Coronary artery (tissue), 2 donors: ENCODE measurements around the gene NOTUM.
A peak's percentile ranks its signal among the peaks of the same experiment; 100 is the strongest.

Experiments
- DNase-seq: peaks from one replicate; pipeline ENCODE4 v3.0.0-alpha.2; 2017; ENCODE audit warnings: low spot score
- H3K27ac ChIP-seq, 2 donors: fragments of 200-600 bp; sonication (generic); one replicate each; pipeline ENCODE4 v1.5.1; 2016 to 2019
- H3K4me3 ChIP-seq: fragments of 200-600 bp; sonication (generic); 2 replicates; pipeline ENCODE4 v1.5.1; 2016; ENCODE audit warnings: mild to moderate bottlenecking, moderate library complexity
- TF ChIP-seq, protein P1 (sequence below): fragments of 200-600 bp; sonication (generic); IDR thresholded peaks from one replicate; pipeline ENCODE4 v1.5.1; 2019; ENCODE audit warnings: antibody characterized with exemption

Gene NOTUM

DNA sequence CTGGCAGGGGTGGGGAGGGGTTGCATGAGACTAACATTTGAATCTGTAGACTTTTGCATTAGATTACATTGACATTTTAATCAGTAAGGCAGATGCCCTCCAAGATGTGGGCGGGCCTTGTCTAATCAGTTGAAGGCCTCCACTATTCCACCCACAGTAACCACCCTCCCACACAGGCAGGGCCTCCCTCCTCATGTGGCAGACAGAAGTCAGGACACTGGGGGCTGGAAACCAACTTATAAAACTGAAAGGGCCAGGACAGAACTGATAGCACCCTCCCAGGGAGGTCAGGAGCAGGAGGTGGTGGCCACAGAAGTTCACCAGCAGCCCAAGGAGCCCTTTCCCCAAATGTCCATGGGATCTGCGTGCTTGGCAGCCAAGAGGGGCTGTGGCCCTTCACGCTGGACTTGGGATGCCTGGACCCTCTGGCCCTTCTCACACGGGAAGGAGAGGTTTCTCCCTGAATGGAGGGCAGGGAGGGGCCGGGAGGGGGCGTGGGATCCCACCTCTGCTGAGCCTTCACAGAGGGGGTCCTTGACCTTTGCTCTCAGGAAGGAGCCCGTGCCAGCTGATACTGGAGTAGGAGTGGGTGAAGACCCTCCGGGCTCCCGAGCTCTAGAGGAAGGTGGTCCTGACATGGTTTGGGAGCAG lies 28.5 kb downstream of the NOTUM start:
- TF ChIP-seq, protein P1, sequence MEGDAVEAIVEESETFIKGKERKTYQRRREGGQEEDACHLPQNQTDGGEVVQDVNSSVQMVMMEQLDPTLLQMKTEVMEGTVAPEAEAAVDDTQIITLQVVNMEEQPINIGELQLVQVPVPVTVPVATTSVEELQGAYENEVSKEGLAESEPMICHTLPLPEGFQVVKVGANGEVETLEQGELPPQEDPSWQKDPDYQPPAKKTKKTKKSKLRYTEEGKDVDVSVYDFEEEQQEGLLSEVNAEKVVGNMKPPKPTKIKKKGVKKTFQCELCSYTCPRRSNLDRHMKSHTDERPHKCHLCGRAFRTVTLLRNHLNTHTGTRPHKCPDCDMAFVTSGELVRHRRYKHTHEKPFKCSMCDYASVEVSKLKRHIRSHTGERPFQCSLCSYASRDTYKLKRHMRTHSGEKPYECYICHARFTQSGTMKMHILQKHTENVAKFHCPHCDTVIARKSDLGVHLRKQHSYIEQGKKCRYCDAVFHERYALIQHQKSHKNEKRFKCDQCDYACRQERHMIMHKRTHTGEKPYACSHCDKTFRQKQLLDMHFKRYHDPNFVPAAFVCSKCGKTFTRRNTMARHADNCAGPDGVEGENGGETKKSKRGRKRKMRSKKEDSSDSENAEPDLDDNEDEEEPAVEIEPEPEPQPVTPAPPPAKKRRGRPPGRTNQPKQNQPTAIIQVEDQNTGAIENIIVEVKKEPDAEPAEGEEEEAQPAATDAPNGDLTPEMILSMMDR = no peak
- H3K4me3 ChIP-seq = no peak overlapping the region
- no peak overlapping the region for H3K27ac ChIP-seq
- no peak for DNase-seq

DNA sequence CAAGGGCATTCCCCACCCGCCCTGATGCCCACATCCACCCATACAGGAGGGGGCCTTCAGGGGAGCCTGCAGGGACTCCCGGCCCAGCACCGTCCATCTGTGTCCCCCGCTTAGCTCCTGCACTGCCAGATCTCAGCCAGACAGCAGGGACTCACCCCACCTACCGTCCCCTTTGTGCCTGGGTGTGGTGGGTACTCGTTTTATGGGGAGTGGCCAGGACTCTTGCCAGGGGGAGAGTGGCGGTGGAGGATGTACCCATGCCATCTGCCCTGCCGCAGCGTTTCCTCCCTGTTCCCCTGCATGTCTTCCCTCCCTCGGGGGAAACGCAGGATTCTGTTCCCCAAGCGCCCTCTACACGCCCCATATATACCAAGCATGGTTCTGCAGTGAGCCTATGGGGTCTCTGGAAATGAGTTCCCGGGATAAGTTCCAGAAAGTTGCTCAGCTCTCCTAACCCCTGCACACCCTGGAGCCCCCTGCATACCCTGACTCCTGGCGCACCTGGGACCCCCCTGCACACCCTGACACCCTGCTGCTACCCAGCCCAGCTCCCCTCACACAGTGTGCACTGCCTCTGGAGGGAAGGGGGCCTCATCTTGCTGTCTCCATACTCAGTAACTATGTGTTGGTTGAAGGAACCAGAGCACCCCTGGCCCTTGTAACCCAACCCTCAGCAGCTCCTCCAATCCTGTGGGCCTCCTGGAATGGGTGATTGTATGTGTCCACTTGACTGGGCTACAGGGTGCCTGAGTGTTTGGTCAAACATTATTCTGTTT lies 29.2 kb downstream of the NOTUM start:
- TF ChIP-seq, protein P1 = no peak
- Histone ChIP-seq H3K4me3 (no peak overlapping the region), H3K27ac (no peak overlapping the region)
- DNase-seq = no peak

DNA sequence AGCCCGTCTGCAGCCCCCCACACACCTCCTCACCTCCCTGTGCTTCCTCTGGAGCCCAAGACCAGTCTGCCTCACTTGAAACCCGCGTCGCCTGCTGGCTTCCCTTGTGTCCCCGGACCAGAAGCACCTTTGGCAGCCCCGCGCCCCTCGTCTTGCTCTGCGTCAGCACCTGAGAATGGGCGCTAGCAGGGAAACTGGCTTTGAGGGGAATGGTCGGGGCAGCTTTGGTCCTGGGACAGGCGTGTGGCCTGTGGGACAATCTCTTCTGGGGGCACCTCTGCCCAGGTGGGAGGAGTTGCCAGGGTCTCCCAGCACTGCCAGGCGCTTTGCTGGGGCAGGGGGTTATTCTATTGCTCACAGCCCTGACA lies 29.8 kb downstream of the NOTUM start:
- DNase-seq = no peak
- Histone ChIP-seq H3K27ac (no peak overlapping the region), H3K4me3 (no peak overlapping the region)
- TF ChIP-seq, protein P1 = no peak

DNA sequence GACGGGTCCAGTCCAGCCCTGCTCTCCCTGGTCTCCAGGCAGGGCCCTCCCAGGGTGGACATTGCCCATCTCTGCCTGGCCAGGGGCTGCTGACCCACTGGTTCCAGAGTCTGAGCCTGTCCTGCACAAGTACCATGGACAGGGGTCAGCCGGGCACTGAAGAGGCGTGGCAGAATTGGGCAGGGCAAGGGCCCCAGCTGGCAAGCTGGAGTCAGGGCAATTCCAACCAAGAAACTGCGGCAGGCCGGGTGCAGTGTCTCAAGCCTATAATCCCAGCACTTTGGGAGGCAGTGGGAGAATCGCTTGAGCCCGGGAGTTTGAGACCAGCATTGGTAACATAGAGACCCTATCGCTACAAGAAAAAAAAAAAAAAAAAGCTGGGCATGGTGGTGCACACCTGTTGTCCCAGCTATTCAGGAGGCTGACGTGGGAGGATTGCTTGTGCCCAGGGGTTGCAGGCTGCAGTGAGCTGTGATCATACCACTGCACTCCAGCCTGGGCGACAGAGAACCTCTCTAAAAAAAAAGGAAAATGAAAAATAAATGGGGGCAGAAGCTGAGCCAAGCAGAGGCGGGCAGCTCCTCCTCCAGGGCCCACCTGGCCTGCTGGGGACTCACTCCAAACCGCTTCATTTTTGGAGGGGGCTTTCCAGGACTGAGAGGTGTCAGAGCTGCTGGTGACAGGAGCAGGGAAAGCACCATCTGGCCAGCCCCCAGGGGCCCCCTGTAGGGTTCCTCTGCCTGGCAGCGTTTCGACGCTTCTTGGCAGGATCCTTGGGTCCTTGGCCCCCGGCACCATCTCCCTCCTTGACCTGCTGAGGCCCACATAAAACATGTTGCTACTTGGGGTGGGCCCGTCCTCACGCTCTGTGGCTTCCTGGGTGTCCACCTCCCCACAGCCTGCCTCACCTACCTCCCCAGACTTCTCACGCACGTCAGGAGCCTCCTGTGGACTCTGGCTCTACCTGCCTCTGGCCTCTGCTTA lies 30.6 kb downstream of the NOTUM start:
- TF ChIP-seq, protein P1 = no peak
- Histone ChIP-seq H3K27ac (no peak overlapping the region), H3K4me3 (no peak overlapping the region)
- no peak for DNase-seq

DNA sequence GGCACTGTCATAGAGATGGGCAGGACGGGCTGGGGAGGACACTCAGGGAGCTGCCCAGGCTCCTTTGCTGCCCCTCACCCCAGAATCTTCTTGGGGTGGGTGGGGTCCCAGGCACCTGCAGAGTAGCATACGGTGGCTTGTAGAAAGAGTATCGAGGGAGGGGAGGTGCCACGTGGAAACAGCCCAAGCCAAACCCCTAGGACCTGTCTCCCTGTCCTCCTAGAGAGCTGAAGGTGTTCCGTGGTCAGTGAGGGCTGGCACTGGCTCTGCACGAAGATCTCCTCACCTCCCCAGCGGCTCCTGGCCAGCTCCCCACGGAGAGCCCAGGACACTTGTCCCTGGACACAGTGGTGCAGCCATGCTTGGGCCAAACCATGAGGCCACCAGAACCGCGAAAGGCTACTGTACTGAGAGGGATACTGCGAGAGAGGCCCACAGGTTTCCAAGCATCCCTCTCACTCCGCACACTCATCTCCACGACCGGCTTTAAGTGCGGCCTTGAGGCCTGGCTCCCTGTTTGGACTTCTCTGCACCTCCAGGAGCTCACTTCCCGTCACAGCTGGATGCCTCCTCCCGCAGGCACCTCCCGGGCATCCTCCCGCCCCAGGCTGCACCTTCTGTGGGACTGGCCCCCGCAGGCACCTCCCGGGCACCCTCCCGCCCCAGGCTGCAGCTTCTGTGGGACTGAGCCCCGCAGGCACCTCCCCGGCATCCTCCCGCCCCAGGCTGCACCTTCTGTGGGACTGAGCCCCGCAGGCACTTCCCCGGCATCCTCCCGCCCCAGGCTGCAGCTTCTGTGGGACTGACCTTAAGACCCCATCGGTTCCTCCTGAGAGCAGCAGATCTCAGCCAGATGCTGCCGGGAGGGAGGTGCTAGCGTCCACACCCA lies 31.5 kb downstream of the NOTUM start:
- no peak overlapping the region for H3K4me3 ChIP-seq
- DNase-seq = no peak
- H3K27ac ChIP-seq = no peak overlapping the region
- TF ChIP-seq, protein P1 = no peak

DNA sequence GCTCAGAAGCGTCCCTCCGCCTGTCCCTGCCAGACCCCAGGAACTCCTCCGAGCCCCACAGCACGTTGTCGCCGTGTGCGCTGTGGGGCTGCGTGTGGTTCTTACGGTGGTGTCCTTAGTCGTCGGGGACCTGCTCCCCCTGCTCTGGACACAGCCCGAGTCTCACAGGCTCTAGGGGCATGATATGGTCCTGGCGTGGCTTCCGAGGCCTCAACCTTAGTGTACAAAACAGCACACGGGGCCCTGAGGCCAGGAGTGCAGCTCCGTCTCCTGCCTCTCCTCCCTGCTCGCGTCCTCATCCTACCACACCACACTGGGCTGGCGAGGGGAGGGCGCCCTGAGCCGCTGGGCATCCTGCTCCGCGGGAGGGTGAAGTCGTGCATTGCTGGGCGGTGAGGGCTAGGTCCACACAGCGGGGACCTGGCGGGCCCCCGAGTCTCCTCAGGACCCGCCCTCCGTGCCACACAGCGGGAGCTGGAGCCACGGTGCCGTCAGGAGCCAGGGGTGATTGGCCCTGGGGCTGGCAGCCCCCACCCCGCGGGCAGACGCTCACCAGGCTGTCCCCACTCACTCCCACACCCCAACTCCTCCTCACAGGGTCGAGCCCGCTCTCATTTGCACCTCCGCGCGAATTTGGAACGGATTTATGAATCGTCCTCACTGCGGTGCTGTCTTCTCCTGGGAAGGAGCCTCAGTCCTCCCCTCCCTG lies 32.3 kb downstream of the NOTUM start:
- no peak for DNase-seq
- Histone ChIP-seq H3K4me3 (peak overlapping the region; percentile 100), H3K27ac (peak overlapping the region in 1 of 2 donors; percentile 98)
- TF ChIP-seq, protein P1 = no peak
